DND-41 (cell line): ENCODE measurements around the gene IL6R.

Source experiments
- ATAC-seq: fragments of 200-7000 bp; cut with Tn5 transposase; 3 replicates; pipeline ENCODE4 v1.9.1; 2021; ENCODE audit warnings: low read depth; ENCODE audit not compliant: insufficient read depth
- DNase-seq: peaks from one replicate; pipeline ENCODE4 v3.0.0-alpha.2; 2020
- H2AFZ ChIP-seq: 2 replicates; pipeline ENCODE4 v1.6.0; 2012; ENCODE audit warnings: low read depth, low read length
- H3K27ac ChIP-seq: 2 replicates; pipeline ENCODE4 v1.5.1; 2012; ENCODE audit warnings: low read length, inconsistent platforms
- H3K27me3 ChIP-seq: fragments of 200-600 bp; sonication (generic); 2 replicates; pipeline ENCODE4 v1.6.0; 2012; ENCODE audit warnings: low read length, mild to moderate bottlenecking, inconsistent platforms; ENCODE audit not compliant: insufficient read depth, poor library complexity
- H3K36me3 ChIP-seq: 2 replicates; pipeline ENCODE4 v1.5.1; 2012; ENCODE audit warnings: low read length, inconsistent platforms; ENCODE audit not compliant: insufficient read depth
- H3K4me1 ChIP-seq: 2 replicates; pipeline ENCODE4 v1.5.1; 2012; ENCODE audit warnings: mild to moderate bottlenecking, low read length; ENCODE audit not compliant: insufficient read depth
- H3K4me2 ChIP-seq: 2 replicates; pipeline ENCODE4 v1.6.0; 2012; ENCODE audit warnings: mild to moderate bottlenecking, moderate library complexity, low read length, inconsistent platforms; ENCODE audit not compliant: insufficient read depth
- H3K4me3 ChIP-seq, 2 experiments: fragments of 200-600 bp in 1 of 2; shearing (Covaris generic) in 1 of 2; 2 replicates each; pipeline ENCODE4 v1.5.1; 2012 to 2016; ENCODE audit warnings: inconsistent platforms in 2 of 2, low read length in 2 of 2, mild to moderate bottlenecking in 2 of 2, low read depth in 1 of 2, moderate library complexity in 1 of 2
- H3K79me2 ChIP-seq: 2 replicates; pipeline ENCODE4 v1.6.0; 2012; ENCODE audit warnings: low read length, inconsistent platforms; ENCODE audit not compliant: insufficient read depth
- H3K9ac ChIP-seq: 2 replicates; pipeline ENCODE4 v1.6.0; 2012; ENCODE audit warnings: low read depth, mild to moderate bottlenecking, inconsistent platforms, low read length, moderate library complexity
- H3K9me3 ChIP-seq: 2 replicates; pipeline ENCODE4 v1.5.1; 2012; ENCODE audit warnings: low read length, moderate library complexity, mild to moderate bottlenecking, inconsistent platforms; ENCODE audit not compliant: insufficient read depth, severe bottlenecking
- H4K20me1 ChIP-seq: 2 replicates; pipeline ENCODE4 v1.6.0; 2012; ENCODE audit warnings: low read length; ENCODE audit not compliant: insufficient read depth
- EZH2 ChIP-seq: IDR thresholded peaks from 3 replicates; pipeline ENCODE4 v1.6.1; 2012; ENCODE audit warnings: borderline replicate concordance, low read depth, mild to moderate bottlenecking, moderate library complexity, low read length, inconsistent platforms; ENCODE audit not compliant: severe bottlenecking
- TF ChIP-seq, protein P1 (sequence below): IDR thresholded peaks from 2 replicates; pipeline ENCODE4 v1.5.1; 2012; ENCODE audit warnings: borderline replicate concordance, low read length, moderate library complexity, mild to moderate bottlenecking; ENCODE audit not compliant: poor library complexity, severe bottlenecking; ENCODE audit errors: extremely low read depth

The IL6R gene

DNA sequence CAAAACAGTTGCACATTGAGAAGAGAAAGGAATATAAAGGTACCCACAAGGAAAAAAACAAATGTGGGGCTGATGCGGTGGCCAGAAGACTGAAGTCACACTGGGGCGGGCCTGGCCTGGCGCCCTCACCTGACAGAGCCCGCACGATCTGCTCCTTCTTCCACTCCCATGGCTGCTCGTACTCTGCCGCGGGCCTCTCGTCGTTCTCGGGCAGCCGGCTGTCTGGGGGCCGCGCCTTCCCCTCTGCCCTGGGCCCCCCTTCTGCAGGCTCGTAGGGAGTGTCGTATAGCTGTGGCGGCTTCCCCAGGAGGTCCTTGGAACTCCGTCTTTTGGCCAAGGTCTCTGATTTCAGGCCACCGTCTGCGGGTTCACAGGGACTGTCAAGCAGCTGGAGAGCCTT is 83.8 kb downstream of the IL6R start:
- H3K9me3 ChIP-seq, result no peaks in the 10 kb centered on the region
- H3K4me2 ChIP-seq, result no peak overlapping the region
- no peaks in the 10 kb centered on the region for H4K20me1 ChIP-seq
- peaks cover 21% of the 10 kb centered on the region for H3K27me3 ChIP-seq
- H3K4me3 ChIP-seq, result no peak overlapping the region
- no peak overlapping the region for H2AFZ ChIP-seq
- H3K27ac ChIP-seq, result no peak overlapping the region
- DNase-seq (no peak), ATAC-seq (no peak)
- H3K4me1 ChIP-seq, result no peaks in the 10 kb centered on the region
- H3K9ac ChIP-seq, result no peak overlapping the region
- TF ChIP-seq EZH2, result no peak
- TF ChIP-seq, protein P1, sequence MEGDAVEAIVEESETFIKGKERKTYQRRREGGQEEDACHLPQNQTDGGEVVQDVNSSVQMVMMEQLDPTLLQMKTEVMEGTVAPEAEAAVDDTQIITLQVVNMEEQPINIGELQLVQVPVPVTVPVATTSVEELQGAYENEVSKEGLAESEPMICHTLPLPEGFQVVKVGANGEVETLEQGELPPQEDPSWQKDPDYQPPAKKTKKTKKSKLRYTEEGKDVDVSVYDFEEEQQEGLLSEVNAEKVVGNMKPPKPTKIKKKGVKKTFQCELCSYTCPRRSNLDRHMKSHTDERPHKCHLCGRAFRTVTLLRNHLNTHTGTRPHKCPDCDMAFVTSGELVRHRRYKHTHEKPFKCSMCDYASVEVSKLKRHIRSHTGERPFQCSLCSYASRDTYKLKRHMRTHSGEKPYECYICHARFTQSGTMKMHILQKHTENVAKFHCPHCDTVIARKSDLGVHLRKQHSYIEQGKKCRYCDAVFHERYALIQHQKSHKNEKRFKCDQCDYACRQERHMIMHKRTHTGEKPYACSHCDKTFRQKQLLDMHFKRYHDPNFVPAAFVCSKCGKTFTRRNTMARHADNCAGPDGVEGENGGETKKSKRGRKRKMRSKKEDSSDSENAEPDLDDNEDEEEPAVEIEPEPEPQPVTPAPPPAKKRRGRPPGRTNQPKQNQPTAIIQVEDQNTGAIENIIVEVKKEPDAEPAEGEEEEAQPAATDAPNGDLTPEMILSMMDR, result no peak
- no peaks in the 10 kb centered on the region for H3K36me3 ChIP-seq
- H3K79me2 ChIP-seq, result no peaks in the 10 kb centered on the region

DNA sequence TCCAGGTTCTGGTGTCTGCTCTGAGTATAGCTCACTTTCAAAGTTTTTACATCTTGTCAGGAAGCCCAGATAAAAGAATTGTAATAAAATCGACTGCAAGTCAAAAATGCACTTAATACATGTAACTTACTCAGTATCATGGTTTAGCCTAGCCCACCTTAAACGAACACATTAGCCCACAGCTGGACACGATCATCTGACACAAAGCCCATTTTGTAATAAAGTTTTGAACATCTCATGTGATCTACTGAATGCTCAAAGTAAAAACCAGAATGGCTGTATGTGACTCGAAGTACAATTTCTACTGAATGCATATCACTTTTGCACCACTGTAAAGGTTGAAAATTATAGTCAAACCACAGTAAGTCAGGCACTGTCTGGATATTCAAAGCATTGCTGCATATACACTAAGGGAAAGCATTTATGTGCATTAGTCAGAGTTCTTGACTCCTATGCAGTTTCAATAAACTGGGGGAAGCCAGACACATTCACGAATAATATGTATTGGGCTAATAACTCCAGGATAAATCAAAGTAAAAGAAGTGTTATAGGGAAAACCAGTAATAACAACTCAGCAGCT is 84.6 kb downstream of the IL6R start:
- Histone ChIP-seq H3K27ac (no peak overlapping the region), H2AFZ (no peak overlapping the region), H3K79me2 (no peaks in the 10 kb centered on the region), H3K4me3 (no peak overlapping the region), H3K4me2 (no peak overlapping the region), H3K9me3 (no peaks in the 10 kb centered on the region), H3K27me3 (peaks cover 21% of the 10 kb centered on the region), H4K20me1 (no peaks in the 10 kb centered on the region), H3K9ac (no peak overlapping the region), H3K36me3 (no peaks in the 10 kb centered on the region), H3K4me1 (no peaks in the 10 kb centered on the region)
- TF ChIP-seq EZH2, result no peak
- TF ChIP-seq, protein P1, result no peak
- DNase-seq (no peak), ATAC-seq (no peak)

DNA sequence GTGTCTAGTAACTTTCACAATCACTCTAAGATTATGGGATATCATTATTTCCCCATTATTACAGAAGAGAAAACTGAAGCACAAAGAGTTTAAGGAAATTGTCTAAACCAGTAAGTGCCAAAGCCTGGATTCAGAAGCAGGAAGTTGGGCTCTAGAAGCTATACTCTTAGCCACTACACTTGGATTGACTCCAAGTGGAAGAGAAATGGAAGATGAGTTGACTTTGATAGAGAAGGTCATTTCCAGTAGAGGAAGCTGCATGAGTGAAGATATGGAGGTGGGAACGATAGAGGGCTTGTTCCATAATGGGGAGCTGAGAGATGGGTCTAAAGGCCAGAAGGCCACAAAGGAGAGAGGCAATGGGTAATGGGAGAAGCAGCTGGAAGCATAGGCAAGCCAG is 85.2 kb downstream of the IL6R start:
- Histone ChIP-seq H3K4me2 (no peak overlapping the region), H3K79me2 (no peaks in the 10 kb centered on the region), H3K36me3 (no peaks in the 10 kb centered on the region), H4K20me1 (no peaks in the 10 kb centered on the region), H2AFZ (no peak overlapping the region), H3K4me3 (no peak overlapping the region), H3K27me3 (peaks cover 25% of the 10 kb centered on the region), H3K9ac (no peak overlapping the region), H3K4me1 (no peaks in the 10 kb centered on the region), H3K27ac (no peak overlapping the region), H3K9me3 (no peaks in the 10 kb centered on the region)
- TF ChIP-seq, protein P1, result no peak
- TF ChIP-seq EZH2, result no peak
- ATAC-seq (no peak), DNase-seq (no peak)

DNA sequence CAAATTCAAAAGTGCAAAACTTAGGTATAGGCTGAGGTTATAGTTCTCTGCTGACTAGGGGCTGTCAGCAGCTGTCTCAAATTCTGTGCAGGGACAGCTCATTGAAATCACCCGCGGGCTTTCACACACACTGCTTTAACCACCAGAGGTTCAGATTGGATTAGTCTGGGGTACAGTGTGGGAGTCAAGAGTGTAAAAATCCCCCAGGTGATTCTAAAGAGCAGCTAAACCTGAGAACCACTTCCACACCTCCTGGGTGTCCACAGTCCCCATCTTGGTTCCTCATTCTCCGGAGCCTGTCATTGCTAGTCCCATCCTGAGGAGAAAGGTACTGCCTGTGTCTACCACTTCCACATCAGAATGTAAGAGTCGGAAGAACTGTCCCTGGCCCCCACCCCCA is 87.0 kb downstream of the IL6R start:
- no peaks in the 10 kb centered on the region for H3K36me3 ChIP-seq
- TF ChIP-seq, protein P1, result no peak
- no peak for TF ChIP-seq EZH2
- no peaks in the 10 kb centered on the region for H4K20me1 ChIP-seq
- no peak overlapping the region for H3K4me2 ChIP-seq
- no peaks in the 10 kb centered on the region for H3K4me1 ChIP-seq
- H3K27me3 ChIP-seq, result peaks cover 34% of the 10 kb centered on the region
- no peak overlapping the region for H3K9ac ChIP-seq
- ATAC-seq, result no peak
- H3K4me3 ChIP-seq, result no peak overlapping the region
- H3K79me2 ChIP-seq, result no peaks in the 10 kb centered on the region
- H3K27ac ChIP-seq, result no peak overlapping the region
- no peaks in the 10 kb centered on the region for H3K9me3 ChIP-seq
- no peak overlapping the region for H2AFZ ChIP-seq
- no peak for DNase-seq
